A673 (cell line): ENCODE measurements around the gene TPM3. TPM values are rescaled to one million over a fixed set of nuclear protein-coding genes. Genes with fewer than 3 reads are reported as not detected.
"Not testable (repeated sequence)": the region's sequence is repeated elsewhere in the genome, so short reads cannot be mapped to it uniquely, and the experiment has no call there.

Experiments
- BruUV-seq: library from RNA; stranded (reverse); fragments of 400-500 nt; replicated peaks from 2 replicates; lab custom pipeline; 2021; lab: Mats Ljungman, UMichigan
- CTCF ChIA-PET: fragments of 300-600 bp; sonication (Branson Sonifier 250); formaldehyde crosslinking; loops from one replicate; lab custom pipeline; 2022; ENCODE audit warnings: antibody characterized with exemption; lab: Charles Lee
- POLR2A ChIA-PET: fragments of 300-600 bp; sonication (Branson Sonifier 250); formaldehyde crosslinking; loops from one replicate; lab custom pipeline; 2022; ENCODE audit warnings: antibody characterized with exemption; ENCODE audit not compliant: low non-redundant PET; lab: Charles Lee
- DNase-seq: peaks from one replicate; pipeline ENCODE4 v3.0.0-alpha.2; 2015; ENCODE audit warnings: low spot score
- H3K27ac ChIP-seq: fragments of 200-600 bp; sonication (generic); 2 replicates; pipeline ENCODE4 v1.5.1; 2016; ENCODE audit warnings: mixed run types, low read depth, mild to moderate bottlenecking, mixed read lengths, antibody characterized with exemption, low read length; ENCODE audit not compliant: poor library complexity, severe bottlenecking
- H3K27me3 ChIP-seq: fragments of 200-600 bp; sonication (generic); replicated peaks from 2 replicates; pipeline ENCODE4 v1.6.1; 2017; ENCODE audit warnings: mixed run types, low read depth, mild to moderate bottlenecking, mixed read lengths, antibody characterized with exemption, low read length; ENCODE audit not compliant: insufficient read depth, poor library complexity
- H3K36me3 ChIP-seq: fragments of 200-600 bp; sonication (generic); 2 replicates; pipeline ENCODE4 v1.6.1; 2016; ENCODE audit warnings: mixed run types, mild to moderate bottlenecking, mixed read lengths, antibody characterized with exemption, low read length; ENCODE audit not compliant: insufficient read depth, poor library complexity, severe bottlenecking
- H3K4me1 ChIP-seq: fragments of 200-600 bp; sonication (generic); 2 replicates; pipeline ENCODE4 v1.6.1; 2017; ENCODE audit warnings: mixed run types, mild to moderate bottlenecking, mixed read lengths, antibody characterized with exemption, low read length; ENCODE audit not compliant: insufficient read depth, poor library complexity, severe bottlenecking
- H3K4me3 ChIP-seq: fragments of 200-600 bp; sonication (generic); 2 replicates; pipeline ENCODE4 v1.5.1; 2016; ENCODE audit warnings: low read depth, mixed run types, mild to moderate bottlenecking, mixed read lengths, low read length; ENCODE audit not compliant: poor library complexity, severe bottlenecking
- H3K9me3 ChIP-seq: fragments of 200-600 bp; sonication (generic); 2 replicates; pipeline ENCODE4 v1.6.1; 2016; ENCODE audit warnings: mixed run types, low read depth, mild to moderate bottlenecking, mixed read lengths, antibody characterized with exemption, low read length; ENCODE audit not compliant: poor library complexity, severe bottlenecking
- CTCF ChIP-seq: fragments of 300-800, 200-600 bp; sonication (generic); conservative IDR thresholded peaks from 2 replicates; pipeline ENCODE4 v1.5.1; 2017; ENCODE audit warnings: low read depth, mild to moderate bottlenecking, antibody characterized with exemption, low read length, moderate library complexity, mixed read lengths
- EZH2 ChIP-seq: fragments of 200-600 bp; sonication (generic); IDR thresholded peaks from 2 replicates; pipeline ENCODE4 v1.6.1; 2017; ENCODE audit warnings: borderline replicate concordance, low read depth, mild to moderate bottlenecking, mixed read lengths, antibody characterized with exemption, low read length; ENCODE audit not compliant: poor library complexity, severe bottlenecking
- intact Hi-C: fragments of 100-400 bp; cut with micrococcal nuclease; formaldehyde crosslinking; loops from one replicate; pipeline ENCODE4 v1.10.0; 2022; ENCODE audit not compliant: unreplicated experiment
- total RNA-seq: library from RNA; stranded (reverse); gene quantifications from 2 replicates; pipeline ENCODE4 v1.2.3, GENCODE V29; 2021

The TPM3 gene
- total RNA-seq, 1 experiment from 2014 or later: 746 TPM

GRCh38 chr1:154137888-154138287 lies 54.0 kb downstream of the TPM3 start:
- POLR2A ChIA-PET: no interaction called here
- intact Hi-C loops: no loop called here

DNA sequence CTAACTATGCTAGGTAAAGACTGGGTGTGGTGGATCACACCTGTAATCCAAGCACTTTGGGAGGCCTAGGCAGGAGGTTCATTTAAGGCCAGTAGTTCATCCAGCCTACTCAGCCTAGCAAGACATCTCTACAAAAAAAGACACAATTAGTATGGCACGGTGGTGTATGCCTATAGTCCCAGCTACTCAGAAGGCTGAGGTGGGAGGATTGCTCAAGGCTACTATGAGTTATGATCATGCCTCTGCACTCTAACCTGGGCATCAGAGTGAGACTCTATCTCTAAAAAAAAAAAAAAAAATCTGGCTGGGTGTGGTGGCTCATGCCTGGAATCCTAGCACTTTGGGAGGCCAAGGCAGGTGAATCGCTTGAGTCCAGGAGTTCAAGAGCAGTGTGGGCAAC lies 58.6 kb downstream of the TPM3 start:
- POLR2A ChIA-PET: no interaction called here

More at GRCh38 chr1:154137888-154138287, 54.0 kb downstream of the TPM3 start:
- no peak for TF ChIP-seq CTCF
- TF ChIP-seq EZH2: no peak
- H3K4me1 ChIP-seq: no peaks in the 10 kb centered on the region
- BruUV-seq: no TSS peak
- H3K27ac ChIP-seq: no peak overlapping the region
- CTCF ChIA-PET: no interaction called here
- H3K36me3 ChIP-seq: no peaks in the 10 kb centered on the region
- no peaks in the 10 kb centered on the region for H3K9me3 ChIP-seq
- no peak overlapping the region for H3K4me3 ChIP-seq
- no peaks in the 10 kb centered on the region for H3K27me3 ChIP-seq
- DNase-seq: no peak

DNA sequence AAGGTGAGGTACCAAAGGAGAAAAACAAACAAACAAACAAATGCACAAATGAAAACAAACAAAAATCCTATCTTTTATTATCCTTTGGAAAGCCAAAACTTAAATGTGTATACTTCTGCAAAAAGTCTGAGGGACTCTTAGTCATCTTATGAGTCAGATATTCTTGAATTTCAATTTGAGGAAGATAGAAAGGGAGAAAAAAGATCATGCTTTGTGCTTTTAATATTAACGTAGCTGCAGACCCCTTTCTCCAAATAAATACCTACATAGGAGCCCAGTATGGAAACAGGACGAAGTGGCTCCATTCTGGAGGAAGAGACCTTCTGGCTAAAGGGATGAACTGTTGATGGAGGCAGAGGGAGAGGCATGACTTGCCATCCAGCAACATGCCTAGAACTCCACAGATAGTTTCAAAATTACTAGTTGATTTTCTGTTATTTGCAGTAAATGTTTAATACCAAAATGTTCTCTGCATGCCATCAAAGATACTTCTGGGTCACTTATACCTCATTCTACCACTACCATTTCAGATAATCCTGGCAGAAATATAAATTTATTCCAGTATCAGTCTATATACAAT lies 62.4 kb downstream of the TPM3 start:
- no peak overlapping the region for H3K4me3 ChIP-seq
- no peak for TF ChIP-seq EZH2
- TF ChIP-seq CTCF: no peak
- intact Hi-C loops: no loop called here
- BruUV-seq: no TSS peak
- H3K9me3 ChIP-seq: no peaks in the 10 kb centered on the region
- no peaks in the 10 kb centered on the region for H3K27me3 ChIP-seq
- no peak for DNase-seq
- H3K36me3 ChIP-seq: no peaks in the 10 kb centered on the region
- CTCF ChIA-PET: no interaction called here
- POLR2A ChIA-PET: no interaction called here
- H3K4me1 ChIP-seq: no peaks in the 10 kb centered on the region
- H3K27ac ChIP-seq: no peak overlapping the region

More for the DNA sequence above, 58.6 kb downstream of the TPM3 start:
- CTCF ChIA-PET: no interaction called here
- Histone ChIP-seq H3K4me3 (no peak overlapping the region), H3K36me3 (no peaks in the 10 kb centered on the region), H3K9me3 (no peaks in the 10 kb centered on the region), H3K27me3 (no peaks in the 10 kb centered on the region), H3K4me1 (no peaks in the 10 kb centered on the region), H3K27ac (no peak overlapping the region)
- no TSS peak for BruUV-seq
- intact Hi-C loops: no loop called here
- TF ChIP-seq EZH2: no peak
- no peak for TF ChIP-seq CTCF
- no peak for DNase-seq

DNA sequence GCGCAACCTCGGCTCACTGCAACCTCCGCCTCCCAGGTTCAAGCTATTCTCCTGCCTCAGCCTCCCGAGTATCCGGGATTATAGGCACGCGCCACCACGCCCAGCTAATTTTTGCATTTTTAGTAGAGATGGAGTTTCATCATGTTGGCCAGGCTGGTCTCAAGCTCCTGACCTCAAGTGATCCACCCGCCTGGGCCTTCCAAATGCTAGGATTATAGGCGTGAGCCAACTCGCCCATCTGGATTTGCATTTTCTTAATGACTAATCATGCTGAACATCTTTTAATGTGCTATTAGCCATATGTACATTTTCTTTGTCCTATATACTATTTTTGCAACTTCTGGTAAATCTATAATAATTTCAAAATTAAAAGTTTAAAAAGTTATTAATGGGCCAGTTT lies 68.7 kb downstream of the TPM3 start:
- CTCF ChIA-PET, intact Hi-C loops, DNase-seq, H3K27me3 ChIP-seq, POLR2A ChIA-PET, H3K9me3 ChIP-seq, H3K27ac ChIP-seq, H3K4me1 ChIP-seq, H3K36me3 ChIP-seq, H3K4me3 ChIP-seq, BruUV-seq: not testable (repeated sequence)
